ENCODE measurements around the gene STX1B.

The STX1B gene

GRCh38 chr16:31003744-31004143 is 6.7 kb downstream of the STX1B start:
- TF ChIP-seq REST (IDR thresholded peaks at IDR 0.05; ENCODE audit: insufficient read depth in 1 of 2, low read depth in 2 of 2, low read length in 2 of 2): no peak
- TF ChIP-seq FOXP2 (optimal IDR thresholded peaks at IDR 0.05; ENCODE audit: borderline replicate concordance, extremely low read depth, extremely low read length, insufficient read depth): no peak
- no peak for TF ChIP-seq TAF1 (IDR thresholded peaks at IDR 0.05; ENCODE audit: borderline replicate concordance, insufficient read depth, low read length)
- TF ChIP-seq POLR2AphosphoS5 (IDR thresholded peaks at IDR 0.05; ENCODE audit: low read depth, low read length): no peak
- no peak for TF ChIP-seq SIN3A (IDR thresholded peaks at IDR 0.05; ENCODE audit: borderline replicate concordance, insufficient read depth, low read length)

GRCh38 chr16:31002862-31003341 is 7.5 kb downstream of the STX1B start:
- TF ChIP-seq POLR2AphosphoS5 (IDR thresholded peaks at IDR 0.05; ENCODE audit: low read depth, low read length): no peak
- no peak for TF ChIP-seq FOXP2 (optimal IDR thresholded peaks at IDR 0.05; ENCODE audit: borderline replicate concordance, extremely low read depth, extremely low read length, insufficient read depth)
- no peak for TF ChIP-seq REST (IDR thresholded peaks at IDR 0.05; ENCODE audit: insufficient read depth in 1 of 2, low read depth in 2 of 2, low read length in 2 of 2)
- no peak for TF ChIP-seq SIN3A (IDR thresholded peaks at IDR 0.05; ENCODE audit: borderline replicate concordance, insufficient read depth, low read length)
- TF ChIP-seq TAF1 (IDR thresholded peaks at IDR 0.05; ENCODE audit: borderline replicate concordance, insufficient read depth, low read length): no peak

- TF ChIP-seq TAF1 (IDR thresholded peaks at IDR 0.05; ENCODE audit: borderline replicate concordance, insufficient read depth, low read length) (no peak), REST (IDR thresholded peaks at IDR 0.05; ENCODE audit: insufficient read depth in 1 of 2, low read depth in 2 of 2, low read length in 2 of 2) (no peak), SIN3A (IDR thresholded peaks at IDR 0.05; ENCODE audit: borderline replicate concordance, insufficient read depth, low read length) (no peak), POLR2AphosphoS5 (IDR thresholded peaks at IDR 0.05; ENCODE audit: low read depth, low read length) (no peak), FOXP2 (optimal IDR thresholded peaks at IDR 0.05; ENCODE audit: borderline replicate concordance, extremely low read depth, extremely low read length, insufficient read depth) (no peak)
These were observed 8.2 kb downstream of the STX1B start for GRCh38 chr16:31002250-31002700.

- TF ChIP-seq FOXP2 (optimal IDR thresholded peaks at IDR 0.05; ENCODE audit: borderline replicate concordance, extremely low read depth, extremely low read length, insufficient read depth) (no peak), TAF1 (IDR thresholded peaks at IDR 0.05; ENCODE audit: borderline replicate concordance, insufficient read depth, low read length) (no peak), POLR2AphosphoS5 (IDR thresholded peaks at IDR 0.05; ENCODE audit: low read depth, low read length) (no peak), REST (IDR thresholded peaks at IDR 0.05; ENCODE audit: insufficient read depth in 1 of 2, low read depth in 2 of 2, low read length in 2 of 2) (no peak), SIN3A (IDR thresholded peaks at IDR 0.05; ENCODE audit: borderline replicate concordance, insufficient read depth, low read length) (no peak)
These were observed 8.8 kb downstream of the STX1B start for GRCh38 chr16:31001507-31002249.
